Right atrium auricular region (tissue), 2 donors: Measurements from ENCODE around the gene IFIT1B. TPM values are rescaled to one million over a fixed set of nuclear protein-coding genes. Genes with fewer than 3 reads are reported as not detected.

Experiments used
- DNase-seq: peaks from one replicate; pipeline ENCODE4 v3.0.0-alpha.2; 2019; ENCODE audit warnings: low spot score
- H3K27ac ChIP-seq, 2 donors: fragments of 200-600 bp; sonication (generic); 1 replicate in 1 of 2; 2 replicates in 1 of 2; pipeline ENCODE4 v1.5.1; 2016 to 2019
- H3K27me3 ChIP-seq, 2 donors: fragments of 200-600 bp; sonication (generic); one replicate each; pipeline versions ENCODE4 v1.5.1 to v1.6.0; 2017 to 2019
- H3K36me3 ChIP-seq: fragments of 200-600 bp; sonication (generic); one replicate; pipeline ENCODE4 v1.5.1; 2016
- H3K4me1 ChIP-seq, 2 donors: fragments of 200-600 bp; sonication (generic); one replicate each; pipeline versions ENCODE4 v1.5.1 to v1.6.0; 2017 to 2019
- H3K4me3 ChIP-seq, 2 donors: fragments of 200-600 bp; sonication (generic); 1 replicate in 1 of 2; 2 replicates in 1 of 2; pipeline ENCODE4 v1.5.1; 2017 to 2019; ENCODE audit warnings: mild to moderate bottlenecking in 1 of 2, moderate library complexity in 1 of 2
- H3K9me3 ChIP-seq, 2 donors: fragments of 200-600 bp; sonication (generic); one replicate each; pipeline ENCODE4 v1.5.1; 2019
- CTCF ChIP-seq, 2 donors: fragments of 200-600 bp; sonication (generic); IDR thresholded peaks; one replicate each; pipeline ENCODE4 v1.5.1; 2019; ENCODE audit warnings: antibody characterized with exemption in 2 of 2
- total RNA-seq, 2 donors: library from RNA; depleted of rRNA; stranded (reverse); fragments of >200 nt; gene quantifications; one replicate each; pipeline ENCODE4 v1.1.0, GENCODE V29; 2016

Gene IFIT1B
- total RNA-seq, 2 donors from 2014 or later, result 0.24 TPM; not detected in 1

- Histone ChIP-seq H3K27me3 (no peaks in the 10 kb centered on the region), H3K36me3 (peaks cover 6% of the 10 kb centered on the region), H3K27ac (peak overlapping the region; percentile 95 to 96), H3K9me3 (no peaks in the 10 kb centered on the region), H3K4me1 (peaks cover 0 to 28% of the 10 kb centered on the region in 2 donors), H3K4me3 (no peak overlapping the region)
- no peak for TF ChIP-seq CTCF (IDR thresholded peaks at IDR 0.05)
- no peak for DNase-seq
Measured at GRCh38 chr10:89413398-89413912, 35.6 kb downstream of the IFIT1B start.

DNA sequence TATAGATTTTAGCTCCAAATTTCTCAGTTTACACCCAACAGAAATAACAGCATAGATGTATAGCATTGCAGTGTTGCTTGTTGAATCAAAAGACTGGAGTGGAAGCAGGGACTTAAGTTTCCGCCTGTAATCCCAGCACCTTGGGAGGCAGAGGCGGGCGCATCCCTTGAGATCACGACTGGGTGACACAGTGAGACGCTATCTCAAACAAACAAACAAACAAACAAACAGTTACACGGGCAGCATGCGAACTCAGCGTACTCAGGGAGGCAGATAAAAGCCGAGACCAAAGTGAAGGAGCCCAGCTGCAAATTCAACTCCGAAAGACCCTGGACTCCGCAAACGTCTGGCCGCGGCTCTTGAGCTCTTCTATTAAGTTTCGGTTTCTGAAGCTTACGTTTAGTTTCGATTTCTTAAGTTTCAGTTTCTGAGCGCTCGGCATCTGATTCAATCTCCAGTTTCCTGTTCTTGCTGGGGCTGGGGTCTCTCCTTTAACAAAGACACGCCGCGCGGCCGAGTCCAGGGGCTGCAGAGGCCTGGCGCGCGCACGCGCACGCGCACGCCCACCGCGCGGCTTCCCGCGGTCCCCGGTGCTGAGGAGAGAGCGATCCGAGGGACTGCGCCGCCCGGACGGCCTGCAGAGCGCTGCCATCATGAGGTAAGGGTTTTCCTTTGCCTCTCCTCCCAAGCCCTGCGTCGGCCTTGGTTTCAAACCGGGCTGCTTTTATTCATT lies 36.5 kb downstream of the IFIT1B start, which contains the start of gene IFIT5:
Gene IFIT5, plus strand, starts transcription at position 423 of the 733 bp plus-strand sequence. Its CDS starts 231 bp downstream, at position 654.
- H3K4me1 ChIP-seq, result peaks cover 0 to 30% of the 10 kb centered on the region in 2 donors
- TF ChIP-seq CTCF (IDR thresholded peaks at IDR 0.05), result no peak

GRCh38 chr10:89414879-89415821 lies 37.3 kb downstream of the IFIT1B start:
- Histone ChIP-seq H3K9me3 (no peaks in the 10 kb centered on the region), H3K27ac (peak overlapping the region; percentile 95 to 96), H3K36me3 (peaks cover 6% of the 10 kb centered on the region), H3K4me1 (peaks cover 0 to 30% of the 10 kb centered on the region in 2 donors), H3K4me3 (peak overlapping the region; percentile 63 to 76), H3K27me3 (no peaks in the 10 kb centered on the region)
- TF ChIP-seq CTCF (IDR thresholded peaks at IDR 0.05), result no peak
- no peak for DNase-seq

More for the DNA sequence above, 36.5 kb downstream of the IFIT1B start, which contains the start of gene IFIT5:
- Histone ChIP-seq H3K9me3 (no peaks in the 10 kb centered on the region), H3K27ac (peak within 1 kb of the TSS; percentile 95 to 96), H3K36me3 (peaks cover 6% of the 10 kb centered on the region), H3K4me3 (peak within 1 kb of the TSS; percentile 63 to 76), H3K27me3 (no peaks in the 10 kb centered on the region)
- peak; percentile 70 for DNase-seq

DNA sequence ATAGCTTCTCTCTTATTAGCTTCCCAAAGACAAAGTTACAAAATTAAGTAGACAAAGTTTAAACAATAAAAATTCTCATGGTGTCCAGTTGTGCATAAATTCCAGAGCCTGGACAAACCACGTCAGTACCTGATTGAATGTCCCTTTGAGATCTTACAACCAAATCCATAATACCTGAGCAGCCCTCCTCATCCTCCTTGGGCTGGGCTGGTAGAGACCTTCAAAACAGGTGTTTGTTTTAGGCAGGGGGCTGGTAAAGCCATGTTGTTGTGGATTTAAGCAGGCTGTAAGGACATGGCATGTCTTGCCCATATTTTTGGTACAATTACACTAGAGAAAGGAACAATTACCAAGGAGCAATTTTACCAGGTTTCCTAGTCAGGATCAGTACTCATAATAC lies 38.6 kb downstream of the IFIT1B start:
- TF ChIP-seq CTCF (IDR thresholded peaks at IDR 0.05), result no peak
- no peaks in the 10 kb centered on the region for H3K9me3 ChIP-seq
- no peak overlapping the region for H3K4me3 ChIP-seq
- H3K4me1 ChIP-seq, result peaks cover 0 to 30% of the 10 kb centered on the region in 2 donors
- H3K36me3 ChIP-seq, result peaks cover 6% of the 10 kb centered on the region
- peak overlapping the region in 1 of 2 donors; percentile 96 for H3K27ac ChIP-seq
- H3K27me3 ChIP-seq, result no peaks in the 10 kb centered on the region
- DNase-seq, result no peak

DNA sequence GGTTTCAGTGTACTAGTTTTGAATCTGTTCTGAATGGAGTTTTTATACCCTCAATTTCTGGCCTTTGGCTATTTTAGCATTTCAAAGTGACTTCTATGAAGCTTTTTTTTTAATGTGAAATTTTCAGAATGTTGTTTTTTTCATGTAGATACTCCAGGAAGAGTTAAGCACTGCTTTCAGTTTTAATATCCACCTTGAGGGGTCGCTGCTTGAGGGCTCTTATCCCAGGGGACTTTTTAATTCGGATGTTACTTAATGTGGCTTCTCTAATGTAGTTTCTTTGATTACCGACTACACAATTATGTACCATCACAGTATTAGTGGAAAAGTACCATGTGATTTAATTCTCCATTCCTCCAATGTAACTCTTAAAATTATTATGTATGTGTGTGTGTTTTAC lies 41.7 kb downstream of the IFIT1B start:
- H3K4me1 ChIP-seq, result peaks cover 0 to 25% of the 10 kb centered on the region in 2 donors
- peak overlapping the region in 1 of 2 donors; percentile 33 for H3K27ac ChIP-seq
- H3K9me3 ChIP-seq, result no peaks in the 10 kb centered on the region
- no peak overlapping the region for H3K4me3 ChIP-seq
- H3K36me3 ChIP-seq, result peaks cover 6% of the 10 kb centered on the region
- no peak for DNase-seq
- TF ChIP-seq CTCF (IDR thresholded peaks at IDR 0.05), result peak in 1 of 2 donors; percentile 56
- no peaks in the 10 kb centered on the region for H3K27me3 ChIP-seq
